ENCODE results near the gene EFCAB12. TPM values are rescaled to one million over a fixed set of nuclear protein-coding genes. Genes with fewer than 3 reads are reported as not detected.

The EFCAB12 gene
- total RNA-seq, 1 donor from 2014 or later = 6.0 TPM

DNA sequence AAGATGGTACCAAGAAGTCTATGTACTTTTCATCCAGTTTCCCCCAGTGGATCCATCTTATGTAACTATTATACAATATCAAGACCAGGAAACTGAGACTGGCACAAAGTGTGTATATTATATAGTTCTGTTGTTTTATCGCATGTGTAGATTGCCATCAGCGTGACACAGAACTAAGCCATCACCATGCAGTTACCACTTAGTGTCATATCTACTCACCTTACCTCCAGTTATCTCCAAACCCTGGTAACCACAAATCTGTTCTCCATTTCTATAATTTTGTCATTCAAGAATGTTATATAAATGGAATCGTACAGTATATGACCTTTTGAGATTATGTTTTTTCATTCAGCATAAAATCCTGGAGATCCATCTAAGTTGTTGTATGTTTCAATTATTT, 34.7 kb upstream of the EFCAB12 start:
- no peak overlapping the region for H3K27ac Mint-ChIP-seq
- no peak overlapping the region for H3K4me3 Mint-ChIP-seq
- peaks cover 4% of the 10 kb centered on the region for H3K36me3 Mint-ChIP-seq
- H3K9me3 Mint-ChIP-seq = no peaks in the 10 kb centered on the region
- TF ChIP-seq, protein P1, sequence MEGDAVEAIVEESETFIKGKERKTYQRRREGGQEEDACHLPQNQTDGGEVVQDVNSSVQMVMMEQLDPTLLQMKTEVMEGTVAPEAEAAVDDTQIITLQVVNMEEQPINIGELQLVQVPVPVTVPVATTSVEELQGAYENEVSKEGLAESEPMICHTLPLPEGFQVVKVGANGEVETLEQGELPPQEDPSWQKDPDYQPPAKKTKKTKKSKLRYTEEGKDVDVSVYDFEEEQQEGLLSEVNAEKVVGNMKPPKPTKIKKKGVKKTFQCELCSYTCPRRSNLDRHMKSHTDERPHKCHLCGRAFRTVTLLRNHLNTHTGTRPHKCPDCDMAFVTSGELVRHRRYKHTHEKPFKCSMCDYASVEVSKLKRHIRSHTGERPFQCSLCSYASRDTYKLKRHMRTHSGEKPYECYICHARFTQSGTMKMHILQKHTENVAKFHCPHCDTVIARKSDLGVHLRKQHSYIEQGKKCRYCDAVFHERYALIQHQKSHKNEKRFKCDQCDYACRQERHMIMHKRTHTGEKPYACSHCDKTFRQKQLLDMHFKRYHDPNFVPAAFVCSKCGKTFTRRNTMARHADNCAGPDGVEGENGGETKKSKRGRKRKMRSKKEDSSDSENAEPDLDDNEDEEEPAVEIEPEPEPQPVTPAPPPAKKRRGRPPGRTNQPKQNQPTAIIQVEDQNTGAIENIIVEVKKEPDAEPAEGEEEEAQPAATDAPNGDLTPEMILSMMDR (conservative IDR thresholded peaks at IDR 0.05) = no peak
- H3K4me1 Mint-ChIP-seq (ENCODE audit: unreplicated experiment) = no peaks in the 10 kb centered on the region
- DNase-seq (ENCODE audit: extremely low spot score, unreplicated experiment) = no peak
- H3K27me3 Mint-ChIP-seq = no peaks in the 10 kb centered on the region

DNA sequence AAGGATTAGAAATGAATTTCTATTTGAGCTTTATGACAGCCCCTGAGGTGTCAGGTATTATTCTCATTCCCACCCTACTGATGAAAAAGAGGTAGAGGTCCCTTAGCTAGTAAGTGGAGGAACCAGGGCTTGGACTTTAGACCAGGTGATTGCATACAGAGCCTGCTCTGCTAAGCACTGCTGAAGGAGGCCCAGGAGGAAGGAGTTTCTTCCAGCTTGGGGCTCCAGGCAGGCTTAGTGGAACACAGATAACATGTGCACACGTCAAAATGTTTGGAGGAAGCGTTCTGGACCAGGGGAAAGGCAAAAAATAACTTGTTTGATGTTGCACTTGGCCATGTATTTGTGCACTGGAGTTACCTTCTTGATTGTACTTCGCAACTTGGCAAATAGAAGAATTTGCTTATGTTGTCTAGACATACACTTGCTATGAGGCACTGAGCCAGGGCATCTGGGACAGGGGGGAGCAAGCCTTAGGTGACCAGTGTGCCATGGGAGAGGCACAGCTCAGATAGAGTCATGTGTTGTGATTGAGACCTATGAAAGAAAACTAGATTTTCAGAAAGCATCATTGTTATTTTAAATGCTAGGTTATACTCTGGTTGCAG, 34.0 kb upstream of the EFCAB12 start:
- Mint-ChIP-seq H3K27ac (no peak overlapping the region), H3K27me3 (no peaks in the 10 kb centered on the region), H3K4me3 (no peak overlapping the region), H3K36me3 (peaks cover 5% of the 10 kb centered on the region), H3K4me1 (ENCODE audit: unreplicated experiment) (no peaks in the 10 kb centered on the region), H3K9me3 (no peaks in the 10 kb centered on the region)
- no peak for DNase-seq (ENCODE audit: extremely low spot score, unreplicated experiment)
- TF ChIP-seq, protein P1 (conservative IDR thresholded peaks at IDR 0.05) = no peak

DNA sequence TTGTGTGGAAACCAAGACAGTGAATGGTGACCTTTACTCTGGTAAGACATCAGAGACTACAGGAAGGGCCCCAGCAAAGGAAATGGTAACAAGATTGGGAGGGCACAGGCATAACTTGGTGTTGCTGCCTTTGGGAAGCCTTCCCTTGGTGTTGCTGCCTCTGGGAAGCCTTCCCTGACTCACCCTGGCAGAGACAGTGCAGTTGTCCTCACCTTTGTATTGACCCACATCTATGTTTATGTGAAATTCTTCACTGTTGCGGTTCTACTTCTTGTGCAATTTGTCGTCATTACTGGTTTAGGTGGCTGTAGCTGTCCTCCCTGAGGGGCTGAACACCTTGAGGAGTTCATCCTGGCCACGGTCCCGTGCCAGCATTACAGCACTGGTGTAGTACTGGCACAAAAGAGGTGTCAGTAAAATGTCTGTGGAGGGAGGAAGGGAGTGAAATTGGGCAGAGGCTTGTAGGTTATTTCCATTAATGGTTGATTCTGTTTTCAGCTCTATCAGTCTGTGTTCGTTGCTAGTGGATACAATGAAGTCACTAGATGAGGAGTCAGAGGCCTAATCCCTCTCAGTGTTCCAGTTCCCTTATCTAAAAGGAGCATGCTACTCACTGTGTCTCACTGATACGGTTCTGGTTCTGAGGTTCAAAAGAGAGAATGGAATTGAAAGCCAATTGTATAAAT, 33.2 kb upstream of the EFCAB12 start:
- Mint-ChIP-seq H3K36me3 (peaks cover 11% of the 10 kb centered on the region), H3K27me3 (no peaks in the 10 kb centered on the region), H3K4me3 (no peak overlapping the region), H3K27ac (no peak overlapping the region), H3K4me1 (ENCODE audit: unreplicated experiment) (no peaks in the 10 kb centered on the region), H3K9me3 (no peaks in the 10 kb centered on the region)
- TF ChIP-seq, protein P1 (conservative IDR thresholded peaks at IDR 0.05) = no peak
- no peak for DNase-seq (ENCODE audit: extremely low spot score, unreplicated experiment)

DNA sequence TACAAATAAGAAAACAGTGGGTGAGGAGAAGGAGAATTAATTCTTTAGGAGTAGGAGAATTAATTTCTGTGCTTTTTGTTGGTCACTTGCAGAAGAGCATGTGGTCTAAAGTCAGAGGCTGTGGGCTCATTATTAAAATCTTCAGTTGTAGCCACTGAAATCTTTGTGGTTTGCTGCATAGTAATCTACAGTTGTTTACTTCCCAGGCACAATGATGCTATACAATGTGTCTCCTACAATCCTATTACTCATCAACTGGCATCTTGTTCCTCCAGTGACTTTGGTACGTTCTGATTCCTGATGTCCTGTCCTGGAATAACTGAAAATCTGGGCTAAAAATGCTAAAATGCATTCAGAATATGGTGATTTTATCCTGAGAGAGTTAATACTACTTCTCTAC, 32.6 kb upstream of the EFCAB12 start:
- TF ChIP-seq, protein P1 (conservative IDR thresholded peaks at IDR 0.05) = no peak
- Mint-ChIP-seq H3K4me3 (no peak overlapping the region), H3K27me3 (no peaks in the 10 kb centered on the region), H3K9me3 (no peaks in the 10 kb centered on the region), H3K27ac (no peak overlapping the region), H3K36me3 (peaks cover 11% of the 10 kb centered on the region), H3K4me1 (ENCODE audit: unreplicated experiment) (no peaks in the 10 kb centered on the region)
- no peak for DNase-seq (ENCODE audit: extremely low spot score, unreplicated experiment)

DNA sequence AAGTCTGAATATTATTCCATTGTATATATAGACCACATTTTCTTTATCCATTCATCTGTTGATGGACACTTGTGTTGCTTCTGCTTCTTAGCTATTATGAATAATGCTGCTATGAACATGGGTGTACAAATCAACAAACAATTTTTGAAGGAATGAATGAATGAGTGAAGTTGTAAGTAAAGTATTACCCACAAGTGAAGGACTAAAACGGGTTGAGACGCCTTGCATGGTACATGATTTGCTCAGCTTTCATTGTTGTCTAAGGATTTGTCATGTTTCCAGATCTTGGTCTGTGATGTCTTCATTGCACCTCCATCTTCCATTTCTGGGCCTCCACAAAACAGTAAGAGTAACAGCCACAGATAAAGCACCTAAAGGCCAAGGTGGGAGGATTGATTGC, 32.1 kb upstream of the EFCAB12 start:
- Mint-ChIP-seq H3K27me3 (no peaks in the 10 kb centered on the region), H3K4me3 (no peak overlapping the region), H3K27ac (no peak overlapping the region), H3K36me3 (peaks cover 11% of the 10 kb centered on the region), H3K9me3 (no peaks in the 10 kb centered on the region), H3K4me1 (ENCODE audit: unreplicated experiment) (no peaks in the 10 kb centered on the region)
- TF ChIP-seq, protein P1 (conservative IDR thresholded peaks at IDR 0.05) = no peak
- DNase-seq (ENCODE audit: extremely low spot score, unreplicated experiment) = no peak

Data from type B pancreatic cell (in vitro differentiated cells).